Activated CD4-positive, alpha-beta T cell treated with anti-CD3 and anti-CD28 coated beads, Interleukin-2, amount 50 U/mL, for 1 hour (primary cell): ENCODE measurements around the gene ANKS3.
"Not testable (repeated sequence)": the region's sequence is repeated elsewhere in the genome, so short reads cannot be mapped to it uniquely, and the experiment has no call there.

ENCODE experiments used
- DNase-seq: peaks from one replicate; pipeline ENCODE4 v3.0.0-alpha.2; 2020

The ANKS3 gene

GRCh38 chr16:4754865-4755264 lies 20.8 kb upstream of the ANKS3 start:
- no peak for DNase-seq

GRCh38 chr16:4753227-4753626 lies 19.2 kb upstream of the ANKS3 start:
- DNase-seq: no peak

GRCh38 chr16:4752351-4753100 lies 18.5 kb upstream of the ANKS3 start:
- no peak for DNase-seq

- no peak for DNase-seq
Observed at GRCh38 chr16:4750896-4751295, 16.8 kb upstream of the ANKS3 start.

GRCh38 chr16:4749700-4750257 lies 15.7 kb upstream of the ANKS3 start:
- no peak for DNase-seq

- no peak for DNase-seq
Observed at GRCh38 chr16:4748682-4749411, 14.8 kb upstream of the ANKS3 start.

- no peak for DNase-seq
Observed at GRCh38 chr16:4747906-4748681, 14.0 kb upstream of the ANKS3 start.

- no peak for DNase-seq
Observed at GRCh38 chr16:4746991-4747574, 13.0 kb upstream of the ANKS3 start.

GRCh38 chr16:4746215-4746614 lies 12.1 kb upstream of the ANKS3 start:
- no peak for DNase-seq

GRCh38 chr16:4745274-4745569 lies 11.2 kb upstream of the ANKS3 start:
- DNase-seq: no peak

GRCh38 chr16:4744555-4745273 lies 10.6 kb upstream of the ANKS3 start:
- no peak for DNase-seq

GRCh38 chr16:4743226-4743878 lies 9.3 kb upstream of the ANKS3 start:
- no peak for DNase-seq

- not testable (repeated sequence) for DNase-seq
Observed at GRCh38 chr16:4738370-4738769, 4.3 kb upstream of the ANKS3 start.

GRCh38 chr16:4737545-4737944 lies 3.5 kb upstream of the ANKS3 start:
- DNase-seq: no peak

- DNase-seq: no peak
Observed at GRCh38 chr16:4736546-4736945, 2.5 kb upstream of the ANKS3 start.

GRCh38 chr16:4734730-4735535 lies 862 bp upstream of the ANKS3 start:
- peak; percentile 94 for DNase-seq

- peak; percentile 3 for DNase-seq
Observed at GRCh38 chr16:4733747-4734062, 366 bp downstream of the ANKS3 start.

- DNase-seq: no peak
Observed at GRCh38 chr16:4733211-4733742, 794 bp downstream of the ANKS3 start.

GRCh38 chr16:4729876-4730275 lies 4.2 kb downstream of the ANKS3 start:
- no peak for DNase-seq

- DNase-seq: no peak
Observed at GRCh38 chr16:4728676-4729075, 5.4 kb downstream of the ANKS3 start.

GRCh38 chr16:4726616-4727015 lies 7.5 kb downstream of the ANKS3 start:
- no peak for DNase-seq
